A549 (cell line): ENCODE results near the gene BHLHE23. TPM values are rescaled to one million over a fixed set of nuclear protein-coding genes. Genes with fewer than 3 reads are reported as not detected.

Experiments
- ATAC-seq, 2 experiments: fragments of 200-7000 bp in 1 of 2; fragments of >200 bp in 1 of 2; cut with Nextera tagmentation in 1 of 2; cut with Tn5 transposase in 1 of 2; 3 replicates each; pipeline versions ENCODE4 v1.8.0 to v1.9.1; 2018 to 2020; ENCODE audit warnings: mild to moderate bottlenecking in 1 of 2, moderate library complexity in 1 of 2
- CTCF ChIA-PET: fragments of 300-600 bp; sonication (Branson Sonifier 250); formaldehyde crosslinking; extraction: SDS; loops from one replicate; lab custom pipeline; 2021; ENCODE audit warnings: antibody characterized with exemption, inconsistent platforms; lab: Yijun Ruan, JAX
- POLR2A ChIA-PET: fragments of 350-600 bp; formaldehyde crosslinking; extraction: SDS; loops from one replicate; lab custom pipeline; 2021; ENCODE audit warnings: antibody characterized with exemption, inconsistent platforms; lab: Yijun Ruan, JAX
- DNase-seq, 2 experiments: peaks; one replicate each; pipeline versions ENCODE4 v3.0.0 to v3.0.0-alpha.2; 2011 to 2016; ENCODE audit warnings: low read depth in 1 of 2, low spot score in 1 of 2
- FAIRE-seq: peaks from 2 replicates; lab custom pipeline; 2011; peaks lifted over from hg19 to GRCh38; lab: Jason Lieb, UNC
- H3K27ac ChIP-seq, 2 experiments: fragments of >200 bp; sonication (Bioruptor Twin); formaldehyde crosslinking; 3 replicates each; pipeline ENCODE4 v1.5.1; 2016 to 2017
- H3K4me1 ChIP-seq: fragments of >200 bp; sonication (Bioruptor Twin); formaldehyde crosslinking; 3 replicates; pipeline ENCODE4 v1.6.1; 2016
- H3K4me2 ChIP-seq: fragments of >200 bp; sonication (Bioruptor Twin); formaldehyde crosslinking; 3 replicates; pipeline ENCODE4 v1.6.1; 2016
- H3K4me3 ChIP-seq: fragments of >200 bp; sonication (Bioruptor Twin); formaldehyde crosslinking; 3 replicates; pipeline ENCODE4 v1.5.1; 2016
- H3K9me3 ChIP-seq: fragments of >200 bp; sonication (Bioruptor Twin); formaldehyde crosslinking; 3 replicates; pipeline ENCODE4 v1.6.1; 2016
- ATOH8 ChIP-seq: fragments of 250-450 bp; sonication (Bioruptor Pico); IDR thresholded peaks from 2 replicates; pipeline ENCODE4 v1.5.0; 2020; ENCODE audit warnings: low read depth, mild to moderate bottlenecking, moderate library complexity
- CBX2 ChIP-seq: fragments of 200-600 bp; sonication (generic); IDR thresholded peaks from 2 replicates; pipeline ENCODE4 v1.6.1; 2016; ENCODE audit warnings: low read depth, mild to moderate bottlenecking, borderline replicate concordance
- CHD2 ChIP-seq: fragments of 150-350 bp; IDR thresholded peaks from 2 replicates; pipeline ENCODE4 v1.6.1; 2014; ENCODE audit warnings: low read length; ENCODE audit not compliant: partially characterized antibody
- CTCF ChIP-seq: fragments of >200 bp; sonication (Bioruptor Twin); formaldehyde crosslinking; IDR thresholded peaks from 3 replicates; pipeline ENCODE4 v1.5.1; 2016
- EHMT2 ChIP-seq: fragments of 200-600 bp; sonication (generic); IDR thresholded peaks from 2 replicates; pipeline ENCODE4 v1.6.1; 2016; ENCODE audit warnings: antibody characterized with exemption, low read depth, mild to moderate bottlenecking, moderate library complexity
- EP300 ChIP-seq, 2 experiments: fragments of >200 bp; sonication (Bioruptor Twin); formaldehyde crosslinking; IDR thresholded peaks; 2 replicates in 1 of 2; 3 replicates in 1 of 2; pipeline ENCODE4 v1.6.1; 2016 to 2017
- ESRRA ChIP-seq: fragments of 150-350 bp; IDR thresholded peaks from 2 replicates; pipeline ENCODE4 v1.6.1; 2014; ENCODE audit warnings: mild to moderate bottlenecking, low read length, borderline replicate concordance
- FOSB ChIP-seq: fragments of 250-450 bp; sonication (Bioruptor Pico); IDR thresholded peaks from 2 replicates; pipeline ENCODE4 v1.5.0; 2020; ENCODE audit warnings: mild to moderate bottlenecking, moderate library complexity
- HOXB13 ChIP-seq: fragments of 250-450 bp; sonication (Bioruptor Pico); IDR thresholded peaks from 2 replicates; pipeline ENCODE4 v1.5.0; 2020; ENCODE audit warnings: low read depth, mild to moderate bottlenecking, moderate library complexity
- KDM5A ChIP-seq: fragments of 200-600 bp; sonication (generic); IDR thresholded peaks from 2 replicates; pipeline ENCODE4 v1.6.1; 2016; ENCODE audit warnings: antibody characterized with exemption, mild to moderate bottlenecking
- MAFK ChIP-seq: fragments of 450-650 bp; IDR thresholded peaks from 2 replicates; pipeline ENCODE4 v1.6.1; 2014; ENCODE audit not compliant: partially characterized antibody
- MAZ ChIP-seq: fragments of 150-350 bp; IDR thresholded peaks from 2 replicates; pipeline ENCODE4 v1.6.1; 2014; ENCODE audit warnings: antibody characterized with exemption, low read depth, low read length, borderline replicate concordance
- MYC ChIP-seq: IDR thresholded peaks from 2 replicates; pipeline ENCODE4 v1.6.1; 2012; ENCODE audit warnings: mild to moderate bottlenecking, inconsistent platforms, low read length, improper control_type of control experiment, borderline replicate concordance
- NFE2L2 ChIP-seq: fragments of 150-350 bp; conservative IDR thresholded peaks from 2 replicates; pipeline ENCODE4 v1.6.1; 2014; ENCODE audit warnings: low read length
- NR3C1 ChIP-seq: fragments of >200 bp; sonication (Bioruptor Twin); formaldehyde crosslinking; IDR thresholded peaks from 3 replicates; pipeline ENCODE4 v1.6.1; 2017
- PHF8 ChIP-seq: fragments of 200-600 bp; sonication (generic); IDR thresholded peaks from 2 replicates; pipeline ENCODE4 v1.6.1; 2016; ENCODE audit warnings: low read depth, mild to moderate bottlenecking, antibody characterized with exemption, moderate library complexity, borderline replicate concordance
- SMC3 ChIP-seq: fragments of >200 bp; sonication (Bioruptor Twin); formaldehyde crosslinking; IDR thresholded peaks from 3 replicates; pipeline ENCODE4 v1.6.1; 2018; ENCODE audit warnings: inconsistent platforms
- SREBF2 ChIP-seq: fragments of 450-650 bp; IDR thresholded peaks from 2 replicates; pipeline ENCODE4 v1.6.1; 2014; ENCODE audit warnings: mild to moderate bottlenecking, moderate library complexity
- TP53 ChIP-seq: fragments of 250-450 bp; sonication (Bioruptor Pico); IDR thresholded peaks from 2 replicates; pipeline ENCODE4 v1.5.0; 2021; ENCODE audit warnings: mild to moderate bottlenecking, moderate library complexity
- USF2 ChIP-seq: fragments of 450-650 bp; IDR thresholded peaks from 2 replicates; pipeline ENCODE4 v1.6.1; 2014; ENCODE audit warnings: antibody characterized with exemption
- ZC3H11A ChIP-seq: fragments of 450-650 bp; IDR thresholded peaks from 2 replicates; pipeline ENCODE4 v1.6.1; 2014; ENCODE audit warnings: antibody characterized with exemption, mild to moderate bottlenecking
- ZFP36 ChIP-seq: fragments of 450-650 bp; IDR thresholded peaks from 2 replicates; pipeline ENCODE4 v1.6.1; 2014; ENCODE audit warnings: borderline replicate concordance; ENCODE audit not compliant: partially characterized antibody
- ZSCAN20 ChIP-seq: fragments of 250-450 bp; sonication (Bioruptor Pico); IDR thresholded peaks from 2 replicates; pipeline ENCODE4 v1.8.0; 2022; ENCODE audit warnings: mild to moderate bottlenecking, moderate library complexity
- WGBS: methylation state at CpG from one replicate; pipeline ENCODE4 v1.1.6; 2017; ENCODE audit errors: missing lambda C conversion rate; 5-methylcytosine and 5-hydroxymethylcytosine counted together
- polyA plus RNA-seq, 4 experiments: library from polyadenylated mRNA; depleted of rRNA in 3 of 4; stranded (reverse); fragments of >200 nt; fragmentation: RNase III in 1 of 4; extraction: RNeasy Plus Mini Kit Qiagen cat#74134 plus additional on column Dnase treatment in 1 of 4; gene quantifications; 2 replicates in 3 of 4; 3 replicates in 1 of 4; pipeline ENCODE4 v1.2.3, GENCODE V29; 2011 to 2017
- TF ChIP-seq, protein P1 (sequence below): fragments of >200 bp; sonication (Bioruptor Twin); formaldehyde crosslinking; IDR thresholded peaks from 2 replicates; pipeline ENCODE4 v1.6.1; 2016
- TF ChIP-seq, protein P2 (sequence below): fragments of 250-450 bp; sonication (Bioruptor Pico); IDR thresholded peaks from 2 replicates; pipeline ENCODE4 v1.5.0; 2021; ENCODE audit warnings: mild to moderate bottlenecking, moderate library complexity, borderline replicate concordance

BHLHE23 gene
- polyA plus RNA-seq, 2 of the 4 experiments (the other 2 are of a cell fraction) = not detected

- TF ChIP-seq CTCF (no peak), EP300 (IDR thresholded peaks at IDR 0.05) (no peak), CBX2 (no peak)
Measured at GRCh38 chr20:62958388-62959100, 48.2 kb downstream of the BHLHE23 start (continued).

DNA sequence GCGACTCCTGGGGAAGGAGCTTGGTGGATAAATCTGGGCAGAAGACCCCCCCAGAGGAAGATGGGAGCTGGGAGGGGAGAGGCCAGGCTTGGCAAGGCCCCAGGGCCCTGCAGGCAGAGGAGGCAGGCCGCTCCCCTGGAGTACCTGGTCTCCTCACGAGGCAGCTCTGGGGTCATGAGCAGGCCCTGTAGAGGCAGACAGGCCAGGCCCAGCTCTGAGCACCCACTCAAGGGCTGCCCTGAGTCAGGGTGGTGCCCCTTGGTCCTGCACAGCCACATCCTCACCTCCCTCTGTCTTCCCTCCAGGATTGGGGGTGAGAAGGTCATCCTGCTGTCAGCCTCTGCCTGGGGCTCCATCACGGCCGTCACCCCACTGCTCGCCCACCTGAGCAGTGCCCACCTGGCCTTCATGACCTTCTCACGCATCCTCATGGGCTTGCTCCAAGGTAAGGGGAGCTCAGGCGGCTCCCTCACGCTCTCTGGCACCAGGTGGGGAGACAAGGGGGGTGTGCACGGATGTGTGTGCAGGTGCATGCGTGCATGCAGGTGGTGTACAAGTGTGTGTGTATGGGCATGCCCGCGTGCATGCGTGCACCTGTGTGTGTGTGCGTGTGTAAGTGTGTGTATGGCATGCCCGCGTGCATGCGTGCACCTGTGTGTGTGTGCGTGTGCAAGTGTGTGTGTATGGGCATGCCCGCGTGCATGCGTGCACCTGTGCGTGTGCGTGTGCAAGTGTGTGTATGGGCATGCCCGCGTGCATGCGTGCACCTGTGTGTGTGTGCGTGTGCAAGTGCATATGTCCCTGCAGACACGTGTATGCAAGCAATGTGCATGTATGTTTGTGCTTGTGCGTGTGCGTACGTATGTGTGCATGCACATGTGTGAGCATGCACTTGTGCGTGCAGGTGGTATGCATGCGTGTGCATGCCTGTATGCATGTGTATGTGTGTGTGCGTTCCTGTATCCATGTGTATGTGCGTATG lies 49.3 kb downstream of the BHLHE23 start:
- TF ChIP-seq EHMT2 = no peak
- no peak for TF ChIP-seq ESRRA
- TF ChIP-seq ZC3H11A = no peak
- TF ChIP-seq NFE2L2 = no peak
- no peak for TF ChIP-seq CHD2
- TF ChIP-seq CBX2 = no peak
- TF ChIP-seq MYC = no peak
- no peak for TF ChIP-seq KDM5A
- no peak for TF ChIP-seq ZSCAN20 (CRISPR knock-in tag)
- TF ChIP-seq, protein P1, sequence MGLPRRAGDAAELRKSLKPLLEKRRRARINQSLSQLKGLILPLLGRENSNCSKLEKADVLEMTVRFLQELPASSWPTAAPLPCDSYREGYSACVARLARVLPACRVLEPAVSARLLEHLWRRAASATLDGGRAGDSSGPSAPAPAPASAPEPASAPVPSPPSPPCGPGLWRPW = no peak
- no peak for TF ChIP-seq FOSB (CRISPR knock-in tag)
- TF ChIP-seq, all 56 proteins: peak for 0
- Histone ChIP-seq H3K9me3 (no peaks in the 10 kb centered on the region), H3K4me3 (no peak overlapping the region), H3K4me1 (peaks cover 9% of the 10 kb centered on the region; the same call in 2 of the 3 replicates), H3K4me2 (no peak overlapping the region), H3K27ac (no peak overlapping the region)
- CTCF ChIA-PET = no interaction called here
- no peak for DNase-seq
- 87% methylated on average over 34 of the region's 36 CpGs for WGBS
- no peak for FAIRE-seq
- POLR2A ChIA-PET = no interaction called here
- ATAC-seq = no peak

DNA sequence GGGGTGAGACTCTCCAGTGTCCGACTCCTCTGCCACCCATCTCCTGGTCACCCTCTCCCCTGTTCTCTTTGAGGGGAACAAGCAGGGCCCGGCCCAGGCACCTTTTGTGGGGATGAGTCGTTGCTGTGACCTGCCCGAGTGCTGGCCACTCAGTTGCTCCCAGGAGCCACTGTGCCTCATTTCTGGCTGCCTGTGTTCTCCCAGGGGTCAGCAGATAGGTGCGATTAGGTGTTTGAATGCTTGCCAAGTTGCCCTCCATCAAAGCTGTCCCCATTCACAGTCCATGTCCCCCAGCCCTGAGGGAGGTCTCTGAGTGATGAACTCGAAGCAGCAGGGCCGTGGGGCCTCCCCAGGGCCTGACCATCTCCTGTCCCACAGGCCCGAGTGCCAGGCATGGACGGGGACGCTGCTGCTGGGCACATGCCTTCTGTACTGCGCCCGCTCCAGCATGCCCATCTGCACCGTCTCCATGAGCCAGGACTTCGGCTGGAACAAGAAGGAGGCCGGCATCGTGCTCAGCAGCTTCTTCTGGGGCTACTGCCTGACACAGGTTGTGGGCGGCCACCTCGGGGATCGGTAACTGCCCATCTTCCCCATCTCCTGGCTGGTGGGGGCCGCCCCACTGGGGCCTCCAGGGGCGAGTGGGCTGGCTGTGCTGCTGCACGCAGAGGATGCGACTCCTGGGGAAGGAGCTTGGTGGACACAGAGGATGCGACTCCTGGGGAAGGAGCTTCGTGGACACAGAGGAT lies 50.2 kb downstream of the BHLHE23 start:
- Histone ChIP-seq H3K9me3 (no peaks in the 10 kb centered on the region), H3K4me1 (peaks cover 9% of the 10 kb centered on the region; the same call in 2 of the 3 replicates), H3K4me2 (no peak overlapping the region), H3K4me3 (no peak overlapping the region), H3K27ac (no peak overlapping the region)
- ATAC-seq = no peak; a peak in 1 of 6 replicates
- WGBS = 79% methylated on average over 23 of the region's 25 CpGs
- ChIA-PET CTCF (interaction anchor here (1.1 to 5.5 kb wide), 2 partner anchors 49 to 52 kb away, joined by 4 to 19 read pairs; no protein-coding TSS in a partner anchor), POLR2A (no interaction called here)
- no peak for DNase-seq
- no peak for FAIRE-seq
- TF ChIP-seq MAFK = no peak
- no peak for TF ChIP-seq CHD2
- TF ChIP-seq KDM5A = no peak
- TF ChIP-seq, protein P2, sequence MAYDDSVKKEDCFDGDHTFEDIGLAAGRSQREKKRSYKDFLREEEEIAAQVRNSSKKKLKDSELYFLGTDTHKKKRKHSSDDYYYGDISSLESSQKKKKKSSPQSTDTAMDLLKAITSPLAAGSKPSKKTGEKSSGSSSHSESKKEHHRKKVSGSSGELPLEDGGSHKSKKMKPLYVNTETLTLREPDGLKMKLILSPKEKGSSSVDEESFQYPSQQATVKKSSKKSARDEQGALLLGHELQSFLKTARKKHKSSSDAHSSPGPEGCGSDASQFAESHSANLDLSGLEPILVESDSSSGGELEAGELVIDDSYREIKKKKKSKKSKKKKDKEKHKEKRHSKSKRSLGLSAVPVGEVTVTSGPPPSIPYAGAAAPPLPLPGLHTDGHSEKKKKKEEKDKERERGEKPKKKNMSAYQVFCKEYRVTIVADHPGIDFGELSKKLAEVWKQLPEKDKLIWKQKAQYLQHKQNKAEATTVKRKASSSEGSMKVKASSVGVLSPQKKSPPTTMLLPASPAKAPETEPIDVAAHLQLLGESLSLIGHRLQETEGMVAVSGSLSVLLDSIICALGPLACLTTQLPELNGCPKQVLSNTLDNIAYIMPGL (CRISPR knock-in tag) = no peak
- no peak for TF ChIP-seq SREBF2
- no peak for TF ChIP-seq NR3C1
- TF ChIP-seq MAZ = no peak
- no peak for TF ChIP-seq ZFP36
- TF ChIP-seq HOXB13 (CRISPR knock-in tag) = no peak
- TF ChIP-seq PHF8 = no peak
- TF ChIP-seq CBX2 = no peak
- TF ChIP-seq SMC3 = no peak
- no peak for TF ChIP-seq USF2
- TF ChIP-seq TP53 = no peak
- TF ChIP-seq ATOH8 = no peak
